ENCODE data around the gene ADAMTSL1.

The ADAMTSL1 gene

GRCh38 chr9:18461496-18461895 lies 12.5 kb upstream of the ADAMTSL1 start:
- H3K79me2 ChIP-seq (ENCODE audit: insufficient read depth, low read length): no peaks in the 10 kb centered on the region
- no peaks in the 10 kb centered on the region for H3K4me1 ChIP-seq (ENCODE audit: insufficient read depth, low read length, poor library complexity, severe bottlenecking)
- no peaks in the 10 kb centered on the region for H3K9me2 ChIP-seq (replicated peaks; ENCODE audit: low read depth, low read length)
- no peak for TF ChIP-seq CTCF (conservative IDR thresholded peaks at IDR 0.05; ENCODE audit: low read length)
- no peak for TF ChIP-seq EZH2phosphoT487 (IDR thresholded peaks at IDR 0.05; ENCODE audit: borderline replicate concordance)
- no peak overlapping the region for H3K4me3 ChIP-seq (ENCODE audit: low read length, poor library complexity, severe bottlenecking)
- H3F3A ChIP-seq (ENCODE audit: low read depth): no peaks in the 10 kb centered on the region
- no peaks in the 10 kb centered on the region for H4K20me1 ChIP-seq (ENCODE audit: insufficient read depth, low read length, poor library complexity, severe bottlenecking)
- H3K4me2 ChIP-seq (ENCODE audit: low read depth, low read length, poor library complexity, severe bottlenecking): no peak overlapping the region
- H3K9me3 ChIP-seq (ENCODE audit: insufficient read depth, low read depth, low read length): no peaks in the 10 kb centered on the region
- H2AFZ ChIP-seq (ENCODE audit: low read length): no peak overlapping the region
- H3K36me3 ChIP-seq (ENCODE audit: insufficient read depth, low read length): no peaks in the 10 kb centered on the region
- H3K9ac ChIP-seq (ENCODE audit: low read depth, low read length, poor library complexity, severe bottlenecking): no peak overlapping the region
- H3K27me3 ChIP-seq (ENCODE audit: insufficient read depth, low read length, poor library complexity, severe bottlenecking): no peaks in the 10 kb centered on the region

- no peak overlapping the region for H2AFZ ChIP-seq (ENCODE audit: low read length)
- H3K27me3 ChIP-seq (ENCODE audit: insufficient read depth, low read length, poor library complexity, severe bottlenecking): no peaks in the 10 kb centered on the region
- H3K4me1 ChIP-seq (ENCODE audit: insufficient read depth, low read length, poor library complexity, severe bottlenecking): no peaks in the 10 kb centered on the region
- H3K79me2 ChIP-seq (ENCODE audit: insufficient read depth, low read length): no peaks in the 10 kb centered on the region
- TF ChIP-seq EZH2phosphoT487 (IDR thresholded peaks at IDR 0.05; ENCODE audit: borderline replicate concordance) (no peak), CTCF (conservative IDR thresholded peaks at IDR 0.05; ENCODE audit: low read length) (no peak)
- H3K9ac ChIP-seq (ENCODE audit: low read depth, low read length, poor library complexity, severe bottlenecking): no peak overlapping the region
- no peak overlapping the region for H3K4me2 ChIP-seq (ENCODE audit: low read depth, low read length, poor library complexity, severe bottlenecking)
- no peak overlapping the region for H3K4me3 ChIP-seq (ENCODE audit: low read length, poor library complexity, severe bottlenecking)
- no peaks in the 10 kb centered on the region for H4K20me1 ChIP-seq (ENCODE audit: insufficient read depth, low read length, poor library complexity, severe bottlenecking)
- no peaks in the 10 kb centered on the region for H3K9me3 ChIP-seq (ENCODE audit: insufficient read depth, low read depth, low read length)
- H3K36me3 ChIP-seq (ENCODE audit: insufficient read depth, low read length): no peaks in the 10 kb centered on the region
- H3K9me2 ChIP-seq (replicated peaks; ENCODE audit: low read depth, low read length): no peaks in the 10 kb centered on the region
- H3F3A ChIP-seq (ENCODE audit: low read depth): no peaks in the 10 kb centered on the region
These were observed 10.0 kb upstream of the ADAMTSL1 start for GRCh38 chr9:18463991-18464390.

GRCh38 chr9:18466101-18466500 lies 7.9 kb upstream of the ADAMTSL1 start:
- TF ChIP-seq EZH2phosphoT487 (IDR thresholded peaks at IDR 0.05; ENCODE audit: borderline replicate concordance) (no peak), CTCF (conservative IDR thresholded peaks at IDR 0.05; ENCODE audit: low read length) (no peak)
- H3K9me3 ChIP-seq (ENCODE audit: insufficient read depth, low read depth, low read length): no peaks in the 10 kb centered on the region
- no peak overlapping the region for H3K4me2 ChIP-seq (ENCODE audit: low read depth, low read length, poor library complexity, severe bottlenecking)
- H2AFZ ChIP-seq (ENCODE audit: low read length): no peak overlapping the region
- no peaks in the 10 kb centered on the region for H3K27me3 ChIP-seq (ENCODE audit: insufficient read depth, low read length, poor library complexity, severe bottlenecking)
- no peaks in the 10 kb centered on the region for H3K79me2 ChIP-seq (ENCODE audit: insufficient read depth, low read length)
- H3K4me1 ChIP-seq (ENCODE audit: insufficient read depth, low read length, poor library complexity, severe bottlenecking): no peaks in the 10 kb centered on the region
- H4K20me1 ChIP-seq (ENCODE audit: insufficient read depth, low read length, poor library complexity, severe bottlenecking): no peaks in the 10 kb centered on the region
- H3K36me3 ChIP-seq (ENCODE audit: insufficient read depth, low read length): no peaks in the 10 kb centered on the region
- H3K4me3 ChIP-seq (ENCODE audit: low read length, poor library complexity, severe bottlenecking): no peak overlapping the region
- H3K9me2 ChIP-seq (replicated peaks; ENCODE audit: low read depth, low read length): no peaks in the 10 kb centered on the region
- no peak overlapping the region for H3K9ac ChIP-seq (ENCODE audit: low read depth, low read length, poor library complexity, severe bottlenecking)
- no peaks in the 10 kb centered on the region for H3F3A ChIP-seq (ENCODE audit: low read depth)
